Gastrocnemius medialis (tissue), 4 donors: ENCODE measurements around the gene MAGEA11. TPM values are rescaled to one million over a fixed set of nuclear protein-coding genes. Genes with fewer than 3 reads are reported as not detected.

Experiments used
- ATAC-seq, 2 donors: fragments of 150-250 bp; one replicate each; pipeline ENCODE4 v1.9.1; 2016
- DNase-seq, 2 donors: peaks; one replicate each; pipeline ENCODE4 v3.0.0-alpha.2; 2019
- H3K27ac ChIP-seq, 4 donors: fragments of 200-600 bp; sonication (generic); 1 replicate in 1 of 4; 2 replicates in 3 of 4; pipeline ENCODE4 v1.5.1; 2016 to 2018; ENCODE audit warnings: mild to moderate bottlenecking in 2 of 4, moderate library complexity in 1 of 4
- H3K27me3 ChIP-seq, 3 donors: fragments of 200-600 bp; sonication (generic) in 2 of 3; 1 replicate in 1 of 3; 2 replicates in 2 of 3; pipeline versions ENCODE4 v1.5.1 to v1.6.0; 2016 to 2019; ENCODE audit warnings: mild to moderate bottlenecking in 1 of 3, moderate library complexity in 1 of 3
- H3K36me3 ChIP-seq, 2 donors: fragments of 200-600 bp; sonication (generic) in 1 of 2; one replicate each; pipeline ENCODE4 v1.5.1; 2017 to 2018
- H3K4me1 ChIP-seq, 2 donors: fragments of 200-600 bp; sonication (generic) in 1 of 2; one replicate each; pipeline ENCODE4 v1.5.1; 2016 to 2017; ENCODE audit warnings: mild to moderate bottlenecking in 2 of 2
- H3K4me3 ChIP-seq, 4 donors: fragments of 200-600 bp; sonication (generic) in 3 of 4; 1 replicate in 1 of 4; 2 replicates in 3 of 4; pipeline ENCODE4 v1.5.1; 2016 to 2019; ENCODE audit warnings: mild to moderate bottlenecking in 2 of 4
- H3K9me3 ChIP-seq, 3 donors: fragments of 200-600 bp; sonication (generic) in 2 of 3; 1 replicate in 1 of 3; 2 replicates in 2 of 3; pipeline ENCODE4 v1.5.1; 2016 to 2019
- CTCF ChIP-seq, 5 experiments: fragments of 450-650 bp in 3 of 5; fragments of 200-600 bp in 2 of 5; sonication (generic) in 2 of 5; IDR thresholded peaks in 4 of 5; conservative IDR thresholded peaks in 1 of 5; 1 replicate in 4 of 5; 2 replicates in 1 of 5; pipeline ENCODE4 v1.5.1; 2016 to 2019; ENCODE audit warnings: antibody characterized with exemption in 5 of 5, mild to moderate bottlenecking in 3 of 5, moderate library complexity in 3 of 5
- POLR2A ChIP-seq, 2 donors: fragments of 450-650 bp; IDR thresholded peaks; one replicate each; pipeline ENCODE4 v1.6.1; 2017; ENCODE audit warnings: antibody characterized with exemption in 2 of 2, mild to moderate bottlenecking in 2 of 2, moderate library complexity in 2 of 2
- in situ Hi-C, 4 donors: fragments of 200-750 bp; cut with MboI; loops; one replicate each; pipeline versions ENCODE4 v1.15.0 to v1.8.0; 2017; ENCODE audit warnings: low sequenced_read_pairs in 4 of 4
- intact Hi-C: fragments of 100-400 bp; cut with DNase I; formaldehyde crosslinking; loops from one replicate; pipeline ENCODE4 v1.15.1; 2023; ENCODE audit warnings: low total_unique reads
- total RNA-seq, 4 donors: library from RNA; depleted of rRNA; stranded (reverse); fragments of >200 nt; gene quantifications; one replicate each; pipeline versions ENCODE4 v1.1.0 to v1.2.3, GENCODE V29; 2016

MAGEA11 gene
- total RNA-seq, 4 donors from 2014 or later: not detected

GRCh38 chrX:149707147-149707901 is 4.5 kb upstream of the MAGEA11 start:
- intact Hi-C loops: no loop called here
- H3K27me3 ChIP-seq: no peaks in the 10 kb centered on the region

GRCh38 chrX:149712831-149713230 is 971 bp downstream of the MAGEA11 start:
- in situ Hi-C loops: no loop called here

More at GRCh38 chrX:149707147-149707901, 4.5 kb upstream of the MAGEA11 start:
- no peaks in the 10 kb centered on the region for H3K9me3 ChIP-seq
- H3K4me1 ChIP-seq: no peaks in the 10 kb centered on the region
- H3K4me3 ChIP-seq: no peak overlapping the region
- in situ Hi-C loops: no loop called here
- ATAC-seq: no peak
- no peak overlapping the region for H3K27ac ChIP-seq
- H3K36me3 ChIP-seq: no peaks in the 10 kb centered on the region
- TF ChIP-seq POLR2A (IDR thresholded peaks at IDR 0.05) (no peak), CTCF (IDR thresholded peaks at IDR 0.05 in 4 of 5, conservative IDR thresholded peaks at IDR 0.05 in 1 of 5) (no peak)
- no peak for DNase-seq

GRCh38 chrX:149713279-149714050 is 1.6 kb downstream of the MAGEA11 start:
- DNase-seq: no peak
- in situ Hi-C loops (no loop called here), intact Hi-C loops (no loop called here)
- Histone ChIP-seq H3K4me3 (no peak overlapping the region), H3K9me3 (no peaks in the 10 kb centered on the region), H3K27ac (no peak overlapping the region), H3K27me3 (no peaks in the 10 kb centered on the region), H3K4me1 (no peaks in the 10 kb centered on the region), H3K36me3 (no peaks in the 10 kb centered on the region)
- ATAC-seq: no peak
- no peak for TF ChIP-seq POLR2A (IDR thresholded peaks at IDR 0.05)
- no peak for TF ChIP-seq CTCF (IDR thresholded peaks at IDR 0.05 in 4 of 5, conservative IDR thresholded peaks at IDR 0.05 in 1 of 5)

More at GRCh38 chrX:149712831-149713230, 971 bp downstream of the MAGEA11 start:
- no peaks in the 10 kb centered on the region for H3K9me3 ChIP-seq
- H3K4me3 ChIP-seq: no peak overlapping the region
- no peaks in the 10 kb centered on the region for H3K4me1 ChIP-seq
- no peak overlapping the region for H3K27ac ChIP-seq
- TF ChIP-seq POLR2A (IDR thresholded peaks at IDR 0.05): no peak
- TF ChIP-seq CTCF (IDR thresholded peaks at IDR 0.05 in 4 of 5, conservative IDR thresholded peaks at IDR 0.05 in 1 of 5): no peak
- DNase-seq (no peak), ATAC-seq (no peak)
- no peaks in the 10 kb centered on the region for H3K36me3 ChIP-seq
- intact Hi-C loops: no loop called here
- no peaks in the 10 kb centered on the region for H3K27me3 ChIP-seq

- in situ Hi-C loops: no loop called here
- intact Hi-C loops: no loop called here
Observed at GRCh38 chrX:149715468-149715867, 3.6 kb downstream of the MAGEA11 start.

More at GRCh38 chrX:149715468-149715867, 3.6 kb downstream of the MAGEA11 start:
- no peak overlapping the region for H3K27ac ChIP-seq
- H3K4me1 ChIP-seq: no peaks in the 10 kb centered on the region
- H3K9me3 ChIP-seq: no peaks in the 10 kb centered on the region
- no peaks in the 10 kb centered on the region for H3K27me3 ChIP-seq
- ATAC-seq (no peak), DNase-seq (no peak)
- no peak overlapping the region for H3K4me3 ChIP-seq
- TF ChIP-seq CTCF (IDR thresholded peaks at IDR 0.05 in 4 of 5, conservative IDR thresholded peaks at IDR 0.05 in 1 of 5): no peak
- TF ChIP-seq POLR2A (IDR thresholded peaks at IDR 0.05): no peak
- H3K36me3 ChIP-seq: no peaks in the 10 kb centered on the region
